ENCODE measurements around the gene C11orf21. TPM values are rescaled to one million over a fixed set of nuclear protein-coding genes. Genes with fewer than 3 reads are reported as not detected.

C11orf21 gene
- total and polyA plus RNA-seq, 2 experiments from 2014 or later = 0.17 to 0.68 TPM

GRCh38 chr11:2259897-2260451, 41.7 kb downstream of the C11orf21 start:
- 88% methylated on average over 11 of the region's 12 CpGs for WGBS (ENCODE audit: low lambda C conversion rate, missing lambda C conversion rate)
- Histone ChIP-seq H3K79me2 (no peaks in the 10 kb centered on the region), H3K4me1 (ENCODE audit: insufficient read depth) (no peaks in the 10 kb centered on the region), H3K27ac (no peak overlapping the region), H3K27me3 (no peaks in the 10 kb centered on the region), H3K4me2 (no peak overlapping the region), H3K36me3 (replicated peaks; ENCODE audit: insufficient read depth, low read depth) (no peaks in the 10 kb centered on the region), H3K9me3 (ENCODE audit: low read depth) (no peaks in the 10 kb centered on the region), H3K9me2 (replicated peaks; ENCODE audit: insufficient read depth) (no peaks in the 10 kb centered on the region), H2AFZ (no peak overlapping the region), H3K4me3 (no peak overlapping the region), H4K20me1 (ENCODE audit: insufficient read depth, poor library complexity, severe bottlenecking) (no peaks in the 10 kb centered on the region)
- DNase-seq (ENCODE audit: low spot score) = no peak
- TF ChIP-seq CTCF (IDR thresholded peaks at IDR 0.05; ENCODE audit: poor library complexity) (no peak), EZH2phosphoT487 (IDR thresholded peaks at IDR 0.05; ENCODE audit: low read depth, severe bottlenecking, unreplicated experiment) (no peak), EZH2 (IDR thresholded peaks at IDR 0.05; ENCODE audit: borderline replicate concordance) (no peak)

- Histone ChIP-seq H2AFZ (no peak overlapping the region), H3K9me2 (replicated peaks; ENCODE audit: insufficient read depth) (no peaks in the 10 kb centered on the region), H3K4me1 (ENCODE audit: insufficient read depth) (no peaks in the 10 kb centered on the region), H3K27ac (no peak overlapping the region), H3K4me3 (no peak overlapping the region), H4K20me1 (ENCODE audit: insufficient read depth, poor library complexity, severe bottlenecking) (no peaks in the 10 kb centered on the region), H3K4me2 (no peak overlapping the region), H3K9me3 (ENCODE audit: low read depth) (no peaks in the 10 kb centered on the region), H3K36me3 (replicated peaks; ENCODE audit: insufficient read depth, low read depth) (no peaks in the 10 kb centered on the region), H3K79me2 (no peaks in the 10 kb centered on the region), H3K27me3 (no peaks in the 10 kb centered on the region)
- peak; percentile 1 for DNase-seq (ENCODE audit: low spot score)
- TF ChIP-seq CTCF (IDR thresholded peaks at IDR 0.05; ENCODE audit: poor library complexity) = no peak
- TF ChIP-seq EZH2phosphoT487 (IDR thresholded peaks at IDR 0.05; ENCODE audit: low read depth, severe bottlenecking, unreplicated experiment) = no peak
- TF ChIP-seq EZH2 (IDR thresholded peaks at IDR 0.05; ENCODE audit: borderline replicate concordance) = no peak
- WGBS (ENCODE audit: low lambda C conversion rate, missing lambda C conversion rate) = 96% methylated on average over 8 of the region's 8 CpGs
These were observed 42.3 kb downstream of the C11orf21 start for GRCh38 chr11:2259466-2259830.

DNA sequence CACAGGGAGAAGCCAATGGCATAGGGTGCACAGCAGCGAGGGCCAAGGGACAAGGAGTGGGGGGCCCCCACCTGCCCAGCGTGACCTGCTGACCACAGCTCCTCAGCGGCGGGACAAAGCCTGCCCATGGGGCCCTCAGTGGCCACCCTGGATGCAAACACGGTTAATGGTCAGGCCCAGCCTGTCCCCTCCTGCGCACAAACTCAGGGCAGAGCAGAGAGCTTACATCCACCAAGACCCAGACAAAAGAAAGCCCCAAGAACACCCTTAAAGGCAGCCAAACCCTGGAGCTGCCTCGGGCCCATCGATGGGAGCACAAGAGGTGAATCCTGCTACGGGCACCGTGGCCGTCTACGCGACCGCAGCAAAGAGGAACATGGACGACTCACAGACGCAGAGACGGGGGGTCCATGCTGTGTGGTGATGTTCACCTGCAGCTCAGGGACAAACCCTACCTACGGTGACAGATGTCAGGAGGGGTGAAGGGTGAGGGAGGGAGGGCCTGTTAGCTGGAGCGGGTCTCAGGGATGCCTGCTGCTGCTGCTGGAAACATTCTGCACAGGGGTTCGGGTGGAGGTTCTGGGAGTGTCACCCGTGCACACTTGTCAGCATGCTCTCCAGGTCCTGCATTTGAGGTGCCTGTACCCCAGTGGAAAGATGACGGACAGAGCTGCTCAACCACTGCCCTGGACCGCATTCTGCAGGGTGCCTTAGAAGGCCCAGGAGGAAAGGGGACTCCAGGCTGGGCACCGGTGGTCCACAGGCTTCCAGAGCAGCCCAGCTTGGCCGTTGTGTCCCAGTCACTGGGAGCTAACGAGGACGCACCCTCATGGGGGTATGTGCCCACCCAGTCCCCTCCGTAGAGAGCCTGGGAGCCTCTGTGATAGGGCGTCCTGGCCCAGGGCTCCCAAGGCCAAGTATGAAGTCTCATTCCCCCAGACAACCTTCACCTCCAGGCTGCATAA, 42.9 kb downstream of the C11orf21 start:
- Histone ChIP-seq H2AFZ (no peak overlapping the region), H3K27me3 (no peaks in the 10 kb centered on the region), H3K9me3 (ENCODE audit: low read depth) (no peaks in the 10 kb centered on the region), H4K20me1 (ENCODE audit: insufficient read depth, poor library complexity, severe bottlenecking) (no peaks in the 10 kb centered on the region), H3K9me2 (replicated peaks; ENCODE audit: insufficient read depth) (no peaks in the 10 kb centered on the region), H3K79me2 (no peaks in the 10 kb centered on the region), H3K4me1 (ENCODE audit: insufficient read depth) (no peaks in the 10 kb centered on the region), H3K4me3 (no peak overlapping the region), H3K27ac (no peak overlapping the region), H3K4me2 (no peak overlapping the region), H3K36me3 (replicated peaks; ENCODE audit: insufficient read depth, low read depth) (no peaks in the 10 kb centered on the region)
- peak; percentile 3 for DNase-seq (ENCODE audit: low spot score)
- TF ChIP-seq EZH2 (IDR thresholded peaks at IDR 0.05; ENCODE audit: borderline replicate concordance) (no peak), CTCF (IDR thresholded peaks at IDR 0.05; ENCODE audit: poor library complexity) (no peak), EZH2phosphoT487 (IDR thresholded peaks at IDR 0.05; ENCODE audit: low read depth, severe bottlenecking, unreplicated experiment) (no peak)
- 94% methylated on average over 29 of the region's 29 CpGs for WGBS (ENCODE audit: low lambda C conversion rate, missing lambda C conversion rate)

All from hepatocyte (in vitro differentiated cells).